22Rv1 (cell line): ENCODE measurements around the gene NFKBIB.
A peak's percentile ranks its signal among the peaks of the same experiment; 100 is the strongest.

Experiments used
- H3K27ac ChIP-seq: fragments of 450-650 bp; 2 replicates; pipeline ENCODE4 v1.5.1; 2017
- CTCF ChIP-seq: fragments of 450-650 bp; IDR thresholded peaks from 2 replicates; pipeline ENCODE4 v1.5.1; 2017; ENCODE audit warnings: mild to moderate bottlenecking
- ZFX ChIP-seq: fragments of 450-650 bp; IDR thresholded peaks from 2 replicates; pipeline ENCODE4 v1.6.1; 2017; ENCODE audit warnings: antibody characterized with exemption, borderline replicate concordance

The NFKBIB gene

GRCh38 chr19:38891771-38892170 is 8.0 kb upstream of the NFKBIB start:
- H3K27ac ChIP-seq: no peak overlapping the region
- TF ChIP-seq CTCF (no peak), ZFX (no peak)

DNA sequence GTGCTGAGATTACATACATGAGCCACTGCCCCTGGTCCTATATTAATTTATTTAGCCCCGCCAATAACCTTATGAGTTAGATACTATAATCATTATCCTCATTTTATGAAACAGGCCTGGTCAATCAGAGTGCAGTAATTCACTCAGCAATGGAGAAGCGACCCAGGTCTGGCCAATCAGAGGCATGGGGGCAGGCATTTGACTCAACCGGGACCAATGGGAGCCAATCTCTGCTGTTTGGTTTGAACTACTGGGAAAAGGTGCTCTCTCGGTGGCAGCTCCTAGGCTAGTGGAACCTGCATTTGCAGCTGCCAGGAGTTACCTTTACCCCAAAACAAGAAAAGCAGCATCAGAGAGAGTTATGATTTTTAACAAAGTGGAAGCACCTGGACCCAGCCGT is 6.9 kb upstream of the NFKBIB start:
- TF ChIP-seq CTCF (no peak), ZFX (no peak)
- no peak overlapping the region for H3K27ac ChIP-seq

- TF ChIP-seq CTCF: no peak
- no peak overlapping the region for H3K27ac ChIP-seq
These were observed 6.4 kb upstream of the NFKBIB start for GRCh38 chr19:38893341-38893771.

GRCh38 chr19:38894968-38895367 is 4.8 kb upstream of the NFKBIB start:
- no peak for TF ChIP-seq ZFX
- no peak for TF ChIP-seq CTCF
- H3K27ac ChIP-seq: no peak overlapping the region

GRCh38 chr19:38898788-38899446 is 852 bp upstream of the NFKBIB start:
- no peak for TF ChIP-seq CTCF
- no peak for TF ChIP-seq ZFX
- H3K27ac ChIP-seq: peak overlapping the region; percentile 58

GRCh38 chr19:38900202-38900629 is 447 bp downstream of the NFKBIB start:
- peak overlapping the region; percentile 58 for H3K27ac ChIP-seq
- TF ChIP-seq ZFX (no peak), CTCF (no peak)

GRCh38 chr19:38900743-38901190 is 998 bp downstream of the NFKBIB start:
- H3K27ac ChIP-seq: peak overlapping the region; percentile 58
- TF ChIP-seq CTCF: no peak
- TF ChIP-seq ZFX: no peak
